GM23338 (cell line): ENCODE results near the gene PCED1A. TPM values are rescaled to one million over a fixed set of nuclear protein-coding genes. Genes with fewer than 3 reads are reported as not detected.

Experiments
- ATAC-seq: fragments of 200-7000 bp; cut with Tn5 transposase; 3 replicates; pipeline ENCODE4 v1.9.1; 2020
- DNase-seq: peaks from one replicate; pipeline ENCODE4 v3.0.0-alpha.2; 2015; ENCODE audit warnings: low spot score
- H2AFZ ChIP-seq: fragments of 200-600 bp; sonication (generic); 2 replicates; pipeline ENCODE4 v1.8.0; 2016; ENCODE audit warnings: antibody characterized with exemption, mild to moderate bottlenecking, moderate library complexity
- H3F3A ChIP-seq: fragments of 200-600 bp; sonication (generic); replicated peaks from 2 replicates; pipeline ENCODE4 v1.8.0; 2017; ENCODE audit warnings: antibody characterized with exemption, mixed run types, low read depth
- H3K27ac ChIP-seq: fragments of 200-600 bp; sonication (generic); 2 replicates; pipeline ENCODE4 v1.6.1; 2016; ENCODE audit warnings: low read depth
- H3K27me3 ChIP-seq: fragments of 200-600 bp; sonication (generic); 2 replicates; pipeline ENCODE4 v1.8.0; 2016; ENCODE audit warnings: mild to moderate bottlenecking, mixed run types, moderate library complexity; ENCODE audit not compliant: insufficient read depth
- H3K36me3 ChIP-seq: fragments of 200-600 bp; sonication (generic); 2 replicates; pipeline ENCODE4 v1.8.0; 2016; ENCODE audit warnings: mild to moderate bottlenecking; ENCODE audit not compliant: insufficient read depth
- H3K4me1 ChIP-seq: fragments of 200-600 bp; sonication (generic); 2 replicates; pipeline ENCODE4 v1.8.0; 2016; ENCODE audit warnings: mild to moderate bottlenecking, moderate library complexity; ENCODE audit not compliant: insufficient read depth
- H3K4me2 ChIP-seq: fragments of 200-600 bp; sonication (generic); 2 replicates; pipeline ENCODE4 v1.7.1; 2017; ENCODE audit warnings: mixed run types
- H3K4me3 ChIP-seq: fragments of 200-600 bp; sonication (generic); 2 replicates; pipeline ENCODE4 v1.6.1; 2016; ENCODE audit warnings: mixed run types
- H3K79me2 ChIP-seq: fragments of 200-600 bp; sonication (generic); replicated peaks from 2 replicates; pipeline ENCODE4 v1.8.0; 2017; ENCODE audit warnings: mild to moderate bottlenecking; ENCODE audit not compliant: insufficient read depth
- H3K9me2 ChIP-seq: fragments of 200-600 bp; sonication (generic); 2 replicates; pipeline ENCODE4 v1.8.0; 2017; ENCODE audit not compliant: insufficient read depth
- H4K20me1 ChIP-seq: fragments of 200-600 bp; sonication (generic); replicated peaks from 2 replicates; pipeline ENCODE4 v1.8.0; 2017; ENCODE audit warnings: mild to moderate bottlenecking; ENCODE audit not compliant: insufficient read depth
- H3K27ac Mint-ChIP-seq: 2 replicates; pipeline ENCODE4 v1.8.0; 2020; ENCODE audit warnings: inconsistent platforms, mild to moderate bottlenecking, moderate library complexity, mixed read lengths
- H3K27me3 Mint-ChIP-seq: 3 replicates; pipeline ENCODE4 v1.8.0; 2022; ENCODE audit warnings: low read depth, mild to moderate bottlenecking, moderate library complexity, mixed read lengths, inconsistent platforms; ENCODE audit not compliant: insufficient read depth, poor library complexity
- H3K36me3 Mint-ChIP-seq: 3 replicates; pipeline ENCODE4 v1.8.0; 2021; ENCODE audit warnings: low read depth, mild to moderate bottlenecking, inconsistent platforms, moderate library complexity, mixed read lengths
- H3K4me1 Mint-ChIP-seq: 3 replicates; pipeline ENCODE4 v1.8.0; 2020; ENCODE audit warnings: mild to moderate bottlenecking, inconsistent platforms, mixed read lengths
- H3K4me3 Mint-ChIP-seq: 3 replicates; pipeline ENCODE4 v1.8.0; 2021; ENCODE audit warnings: moderate library complexity, mild to moderate bottlenecking, inconsistent platforms, mixed read lengths
- H3K9me3 Mint-ChIP-seq: 3 replicates; pipeline ENCODE4 v1.8.0; 2020; ENCODE audit warnings: moderate library complexity, mild to moderate bottlenecking, inconsistent platforms, mixed read lengths
- CREB1 ChIP-seq: fragments of 250-450 bp; sonication (Bioruptor Pico); IDR thresholded peaks from 2 replicates; pipeline ENCODE4 v1.5.0; 2020; ENCODE audit warnings: low read depth, mild to moderate bottlenecking, moderate library complexity
- EZH2 ChIP-seq: fragments of 200-600 bp; sonication (generic); IDR thresholded peaks from one replicate; pipeline ENCODE4 v1.8.0; 2017; ENCODE audit warnings: antibody characterized with exemption, mild to moderate bottlenecking, low read depth; ENCODE audit not compliant: unreplicated experiment
- EZH2phosphoT487 ChIP-seq: fragments of 200-600 bp; sonication (generic); IDR thresholded peaks from one replicate; pipeline ENCODE4 v1.8.1; 2018; ENCODE audit warnings: antibody characterized with exemption; ENCODE audit not compliant: unreplicated experiment
- JUNB ChIP-seq: IDR thresholded peaks from one replicate; pipeline ENCODE4 v1.6.1; 2016; ENCODE audit warnings: antibody characterized with exemption; ENCODE audit not compliant: unreplicated experiment
- NANOG ChIP-seq: IDR thresholded peaks from 2 replicates; pipeline ENCODE4 v1.6.1; 2016; ENCODE audit warnings: antibody characterized with exemption, borderline replicate concordance
- POLR2AphosphoS5 ChIP-seq: IDR thresholded peaks from 2 replicates; pipeline ENCODE4 v1.6.1; 2016; ENCODE audit warnings: antibody characterized with exemption, low read depth
- STAT1 ChIP-seq: IDR thresholded peaks from one replicate; pipeline ENCODE4 v1.6.1; 2016; ENCODE audit warnings: antibody characterized with exemption; ENCODE audit not compliant: unreplicated experiment
- ZNF114 ChIP-seq: fragments of 250-450 bp; sonication (Bioruptor Pico); IDR thresholded peaks from 2 replicates; pipeline ENCODE4 v1.5.0; 2020; ENCODE audit warnings: mild to moderate bottlenecking, moderate library complexity
- ZNF331 ChIP-seq: fragments of 250-450 bp; sonication (Bioruptor Pico); IDR thresholded peaks from 2 replicates; pipeline ENCODE4 v1.5.0; 2020; ENCODE audit warnings: low read depth, mild to moderate bottlenecking, moderate library complexity
- polyA plus RNA-seq: library from polyadenylated mRNA; unstranded; fragments of >200 nt; fragmentation: Nextera tagmentation; extraction: Ambion mirVana; gene quantifications from 2 replicates; pipeline ENCODE4 v1.2.1, GENCODE V29; 2016
- total RNA-seq: library from RNA; depleted of rRNA; stranded (reverse); fragments of >200 nt; shearing (Covaris generic); gene quantifications from 2 replicates; pipeline ENCODE4 v1.2.3, GENCODE V29; 2014
- TF ChIP-seq, protein P1 (sequence below): IDR thresholded peaks from 2 replicates; pipeline ENCODE4 v1.6.1; 2016; ENCODE audit warnings: antibody characterized with exemption
- TF ChIP-seq, protein P2 (sequence below), 2 experiments: fragments of 200-600 bp in 1 of 2; sonication (generic) in 1 of 2; conservative IDR thresholded peaks; 2 replicates each; pipeline versions ENCODE4 v1.5.1 to v1.6.1; 2016 to 2017; ENCODE audit warnings: antibody characterized with exemption in 2 of 2, low read depth in 2 of 2, mild to moderate bottlenecking in 2 of 2, moderate library complexity in 1 of 2
- TF ChIP-seq, protein P3 (sequence below): fragments of 250-450 bp; sonication (Bioruptor Pico); IDR thresholded peaks from 2 replicates; pipeline ENCODE4 v1.5.0; 2020; ENCODE audit warnings: mild to moderate bottlenecking, moderate library complexity
- TF ChIP-seq, protein P4 (sequence below): IDR thresholded peaks from one replicate; pipeline ENCODE4 v1.6.1; 2018; ENCODE audit warnings: antibody characterized with exemption; ENCODE audit not compliant: unreplicated experiment

Gene PCED1A
- total and polyA plus RNA-seq, 2 experiments from 2014 or later, result 5.0 to 8.9 TPM

DNA sequence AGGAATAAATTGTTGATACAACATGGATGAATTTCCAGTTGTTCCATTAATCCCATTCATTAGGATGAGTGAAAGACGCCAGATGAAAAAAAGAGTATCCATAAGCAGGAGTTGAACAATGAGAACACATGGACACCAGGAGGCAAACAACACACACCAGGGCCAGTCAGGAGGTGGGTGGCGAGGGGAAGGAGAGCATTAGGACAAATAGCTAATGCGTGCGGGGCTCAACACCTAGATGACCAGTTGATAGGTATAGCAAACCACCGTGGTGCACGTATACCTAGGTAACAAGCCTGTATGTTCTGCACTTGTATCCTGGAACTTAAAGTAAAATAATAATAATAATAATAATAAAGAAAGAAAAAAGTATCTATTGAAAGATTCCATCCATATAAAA is 11.1 kb downstream of the PCED1A start:
- ATAC-seq, result no peak
- Mint-ChIP-seq H3K27ac (no peak overlapping the region), H3K9me3 (peaks cover 5% of the 10 kb centered on the region; the same call in 2 of the 3 replicates), H3K27me3 (peaks cover 4% of the 10 kb centered on the region), H3K4me3 (no peak overlapping the region), H3K36me3 (0 out of 3 replicates have a peak, but pooled peaks cover 4% of the 10 kb centered on the region), H3K4me1 (no peaks in the 10 kb centered on the region)
- Histone ChIP-seq H4K20me1 (no peaks in the 10 kb centered on the region), H3F3A (no peaks in the 10 kb centered on the region), H3K4me2 (no peak overlapping the region), H3K27me3 (peaks cover 35% of the 10 kb centered on the region), H3K79me2 (no peaks in the 10 kb centered on the region), H3K4me3 (no peak overlapping the region), H3K36me3 (no peaks in the 10 kb centered on the region), H3K4me1 (no peaks in the 10 kb centered on the region), H3K9me2 (no peaks in the 10 kb centered on the region), H3K27ac (no peak overlapping the region), H2AFZ (no peak overlapping the region)
- TF ChIP-seq JUNB (no peak), EZH2 (no peak), ZNF114 (CRISPR knock-in tag) (no peak), STAT1 (no peak), EZH2phosphoT487 (no peak), CREB1 (no peak), POLR2AphosphoS5 (no peak), NANOG (no peak), ZNF331 (CRISPR knock-in tag) (no peak)
- TF ChIP-seq, protein P1, sequence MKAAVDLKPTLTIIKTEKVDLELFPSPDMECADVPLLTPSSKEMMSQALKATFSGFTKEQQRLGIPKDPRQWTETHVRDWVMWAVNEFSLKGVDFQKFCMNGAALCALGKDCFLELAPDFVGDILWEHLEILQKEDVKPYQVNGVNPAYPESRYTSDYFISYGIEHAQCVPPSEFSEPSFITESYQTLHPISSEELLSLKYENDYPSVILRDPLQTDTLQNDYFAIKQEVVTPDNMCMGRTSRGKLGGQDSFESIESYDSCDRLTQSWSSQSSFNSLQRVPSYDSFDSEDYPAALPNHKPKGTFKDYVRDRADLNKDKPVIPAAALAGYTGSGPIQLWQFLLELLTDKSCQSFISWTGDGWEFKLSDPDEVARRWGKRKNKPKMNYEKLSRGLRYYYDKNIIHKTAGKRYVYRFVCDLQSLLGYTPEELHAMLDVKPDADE, result no peak
- TF ChIP-seq, protein P2, sequence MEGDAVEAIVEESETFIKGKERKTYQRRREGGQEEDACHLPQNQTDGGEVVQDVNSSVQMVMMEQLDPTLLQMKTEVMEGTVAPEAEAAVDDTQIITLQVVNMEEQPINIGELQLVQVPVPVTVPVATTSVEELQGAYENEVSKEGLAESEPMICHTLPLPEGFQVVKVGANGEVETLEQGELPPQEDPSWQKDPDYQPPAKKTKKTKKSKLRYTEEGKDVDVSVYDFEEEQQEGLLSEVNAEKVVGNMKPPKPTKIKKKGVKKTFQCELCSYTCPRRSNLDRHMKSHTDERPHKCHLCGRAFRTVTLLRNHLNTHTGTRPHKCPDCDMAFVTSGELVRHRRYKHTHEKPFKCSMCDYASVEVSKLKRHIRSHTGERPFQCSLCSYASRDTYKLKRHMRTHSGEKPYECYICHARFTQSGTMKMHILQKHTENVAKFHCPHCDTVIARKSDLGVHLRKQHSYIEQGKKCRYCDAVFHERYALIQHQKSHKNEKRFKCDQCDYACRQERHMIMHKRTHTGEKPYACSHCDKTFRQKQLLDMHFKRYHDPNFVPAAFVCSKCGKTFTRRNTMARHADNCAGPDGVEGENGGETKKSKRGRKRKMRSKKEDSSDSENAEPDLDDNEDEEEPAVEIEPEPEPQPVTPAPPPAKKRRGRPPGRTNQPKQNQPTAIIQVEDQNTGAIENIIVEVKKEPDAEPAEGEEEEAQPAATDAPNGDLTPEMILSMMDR (conservative IDR thresholded peaks at IDR 0.05; ENCODE audit: low read depth in 2 of 2), result no peak
- TF ChIP-seq, protein P3, sequence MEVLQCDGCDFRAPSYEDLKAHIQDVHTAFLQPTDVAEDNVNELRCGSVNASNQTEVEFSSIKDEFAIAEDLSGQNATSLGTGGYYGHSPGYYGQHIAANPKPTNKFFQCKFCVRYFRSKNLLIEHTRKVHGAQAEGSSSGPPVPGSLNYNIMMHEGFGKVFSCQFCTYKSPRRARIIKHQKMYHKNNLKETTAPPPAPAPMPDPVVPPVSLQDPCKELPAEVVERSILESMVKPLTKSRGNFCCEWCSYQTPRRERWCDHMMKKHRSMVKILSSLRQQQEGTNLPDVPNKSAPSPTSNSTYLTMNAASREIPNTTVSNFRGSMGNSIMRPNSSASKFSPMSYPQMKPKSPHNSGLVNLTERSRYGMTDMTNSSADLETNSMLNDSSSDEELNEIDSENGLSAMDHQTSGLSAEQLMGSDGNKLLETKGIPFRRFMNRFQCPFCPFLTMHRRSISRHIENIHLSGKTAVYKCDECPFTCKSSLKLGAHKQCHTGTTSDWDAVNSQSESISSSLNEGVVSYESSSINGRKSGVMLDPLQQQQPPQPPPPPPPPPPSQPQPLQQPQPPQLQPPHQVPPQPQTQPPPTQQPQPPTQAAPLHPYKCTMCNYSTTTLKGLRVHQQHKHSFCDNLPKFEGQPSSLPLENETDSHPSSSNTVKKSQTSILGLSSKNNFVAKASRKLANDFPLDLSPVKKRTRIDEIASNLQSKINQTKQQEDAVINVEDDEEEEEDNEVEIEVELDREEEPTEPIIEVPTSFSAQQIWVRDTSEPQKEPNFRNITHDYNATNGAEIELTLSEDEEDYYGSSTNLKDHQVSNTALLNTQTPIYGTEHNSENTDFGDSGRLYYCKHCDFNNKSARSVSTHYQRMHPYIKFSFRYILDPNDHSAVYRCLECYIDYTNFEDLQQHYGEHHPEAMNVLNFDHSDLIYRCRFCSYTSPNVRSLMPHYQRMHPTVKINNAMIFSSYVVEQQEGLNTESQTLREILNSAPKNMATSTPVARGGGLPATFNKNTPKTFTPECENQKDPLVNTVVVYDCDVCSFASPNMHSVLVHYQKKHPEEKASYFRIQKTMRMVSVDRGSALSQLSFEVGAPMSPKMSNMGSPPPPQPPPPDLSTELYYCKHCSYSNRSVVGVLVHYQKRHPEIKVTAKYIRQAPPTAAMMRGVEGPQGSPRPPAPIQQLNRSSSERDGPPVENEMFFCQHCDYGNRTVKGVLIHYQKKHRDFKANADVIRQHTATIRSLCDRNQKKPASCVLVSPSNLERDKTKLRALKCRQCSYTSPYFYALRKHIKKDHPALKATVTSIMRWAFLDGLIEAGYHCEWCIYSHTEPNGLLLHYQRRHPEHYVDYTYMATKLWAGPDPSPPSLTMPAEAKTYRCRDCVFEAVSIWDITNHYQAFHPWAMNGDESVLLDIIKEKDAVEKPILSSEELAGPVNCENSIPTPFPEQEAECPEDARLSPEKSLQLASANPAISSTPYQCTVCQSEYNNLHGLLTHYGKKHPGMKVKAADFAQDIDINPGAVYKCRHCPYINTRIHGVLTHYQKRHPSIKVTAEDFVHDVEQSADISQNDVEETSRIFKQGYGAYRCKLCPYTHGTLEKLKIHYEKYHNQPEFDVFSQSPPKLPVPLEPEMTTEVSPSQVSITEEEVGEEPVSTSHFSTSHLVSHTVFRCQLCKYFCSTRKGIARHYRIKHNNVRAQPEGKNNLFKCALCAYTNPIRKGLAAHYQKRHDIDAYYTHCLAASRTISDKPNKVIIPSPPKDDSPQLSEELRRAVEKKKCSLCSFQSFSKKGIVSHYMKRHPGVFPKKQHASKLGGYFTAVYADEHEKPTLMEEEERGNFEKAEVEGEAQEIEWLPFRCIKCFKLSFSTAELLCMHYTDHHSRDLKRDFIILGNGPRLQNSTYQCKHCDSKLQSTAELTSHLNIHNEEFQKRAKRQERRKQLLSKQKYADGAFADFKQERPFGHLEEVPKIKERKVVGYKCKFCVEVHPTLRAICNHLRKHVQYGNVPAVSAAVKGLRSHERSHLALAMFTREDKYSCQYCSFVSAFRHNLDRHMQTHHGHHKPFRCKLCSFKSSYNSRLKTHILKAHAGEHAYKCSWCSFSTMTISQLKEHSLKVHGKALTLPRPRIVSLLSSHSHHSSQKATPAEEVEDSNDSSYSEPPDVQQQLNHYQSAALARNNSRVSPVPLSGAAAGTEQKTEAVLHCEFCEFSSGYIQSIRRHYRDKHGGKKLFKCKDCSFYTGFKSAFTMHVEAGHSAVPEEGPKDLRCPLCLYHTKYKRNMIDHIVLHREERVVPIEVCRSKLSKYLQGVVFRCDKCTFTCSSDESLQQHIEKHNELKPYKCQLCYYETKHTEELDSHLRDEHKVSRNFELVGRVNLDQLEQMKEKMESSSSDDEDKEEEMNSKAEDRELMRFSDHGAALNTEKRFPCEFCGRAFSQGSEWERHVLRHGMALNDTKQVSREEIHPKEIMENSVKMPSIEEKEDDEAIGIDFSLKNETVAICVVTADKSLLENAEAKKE (CRISPR knock-in tag), result no peak
- TF ChIP-seq, protein P4, sequence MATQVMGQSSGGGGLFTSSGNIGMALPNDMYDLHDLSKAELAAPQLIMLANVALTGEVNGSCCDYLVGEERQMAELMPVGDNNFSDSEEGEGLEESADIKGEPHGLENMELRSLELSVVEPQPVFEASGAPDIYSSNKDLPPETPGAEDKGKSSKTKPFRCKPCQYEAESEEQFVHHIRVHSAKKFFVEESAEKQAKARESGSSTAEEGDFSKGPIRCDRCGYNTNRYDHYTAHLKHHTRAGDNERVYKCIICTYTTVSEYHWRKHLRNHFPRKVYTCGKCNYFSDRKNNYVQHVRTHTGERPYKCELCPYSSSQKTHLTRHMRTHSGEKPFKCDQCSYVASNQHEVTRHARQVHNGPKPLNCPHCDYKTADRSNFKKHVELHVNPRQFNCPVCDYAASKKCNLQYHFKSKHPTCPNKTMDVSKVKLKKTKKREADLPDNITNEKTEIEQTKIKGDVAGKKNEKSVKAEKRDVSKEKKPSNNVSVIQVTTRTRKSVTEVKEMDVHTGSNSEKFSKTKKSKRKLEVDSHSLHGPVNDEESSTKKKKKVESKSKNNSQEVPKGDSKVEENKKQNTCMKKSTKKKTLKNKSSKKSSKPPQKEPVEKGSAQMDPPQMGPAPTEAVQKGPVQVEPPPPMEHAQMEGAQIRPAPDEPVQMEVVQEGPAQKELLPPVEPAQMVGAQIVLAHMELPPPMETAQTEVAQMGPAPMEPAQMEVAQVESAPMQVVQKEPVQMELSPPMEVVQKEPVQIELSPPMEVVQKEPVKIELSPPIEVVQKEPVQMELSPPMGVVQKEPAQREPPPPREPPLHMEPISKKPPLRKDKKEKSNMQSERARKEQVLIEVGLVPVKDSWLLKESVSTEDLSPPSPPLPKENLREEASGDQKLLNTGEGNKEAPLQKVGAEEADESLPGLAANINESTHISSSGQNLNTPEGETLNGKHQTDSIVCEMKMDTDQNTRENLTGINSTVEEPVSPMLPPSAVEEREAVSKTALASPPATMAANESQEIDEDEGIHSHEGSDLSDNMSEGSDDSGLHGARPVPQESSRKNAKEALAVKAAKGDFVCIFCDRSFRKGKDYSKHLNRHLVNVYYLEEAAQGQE, result no peak
- no peak for DNase-seq
